Activated naive CD8-positive, alpha-beta T cell treated with anti-CD3 and anti-CD28 coated beads, Interleukin-2, amount 50 U/mL, for 24 hours (primary cell): ENCODE data around the gene HCN4.

Source experiments
- ATAC-seq: fragments of 150-1000 bp; cut with Tn5 transposase; one replicate; pipeline ENCODE4 v1.10.0; 2021
- DNase-seq: peaks from one replicate; pipeline ENCODE4 v3.0.0; 2021
- H3K27ac Mint-ChIP-seq: one replicate; pipeline ENCODE4 v1.8.0; 2021; ENCODE audit warnings: mild to moderate bottlenecking, mixed read lengths
- H3K27me3 Mint-ChIP-seq: one replicate; pipeline ENCODE4 v1.8.0; 2021; ENCODE audit warnings: mixed read lengths
- H3K36me3 Mint-ChIP-seq: one replicate; pipeline ENCODE4 v1.8.0; 2021; ENCODE audit warnings: low read depth, mixed read lengths
- H3K4me1 Mint-ChIP-seq: one replicate; pipeline ENCODE4 v1.8.0; 2021; ENCODE audit warnings: mixed read lengths
- H3K4me3 Mint-ChIP-seq: one replicate; pipeline ENCODE4 v1.8.0; 2021; ENCODE audit warnings: mild to moderate bottlenecking, moderate library complexity, mixed read lengths
- H3K9me3 Mint-ChIP-seq: one replicate; pipeline ENCODE4 v1.8.0; 2021; ENCODE audit warnings: mixed read lengths

HCN4 gene

GRCh38 chr15:73387507-73388255 is 18.9 kb upstream of the HCN4 start:
- no peak overlapping the region for H3K27ac Mint-ChIP-seq
- H3K9me3 Mint-ChIP-seq = no peaks in the 10 kb centered on the region
- ATAC-seq (no peak), DNase-seq (no peak)
- H3K27me3 Mint-ChIP-seq = peaks cover 28% of the 10 kb centered on the region
- H3K4me3 Mint-ChIP-seq = no peak overlapping the region
- no peaks in the 10 kb centered on the region for H3K4me1 Mint-ChIP-seq
- H3K36me3 Mint-ChIP-seq = no peaks in the 10 kb centered on the region

DNA sequence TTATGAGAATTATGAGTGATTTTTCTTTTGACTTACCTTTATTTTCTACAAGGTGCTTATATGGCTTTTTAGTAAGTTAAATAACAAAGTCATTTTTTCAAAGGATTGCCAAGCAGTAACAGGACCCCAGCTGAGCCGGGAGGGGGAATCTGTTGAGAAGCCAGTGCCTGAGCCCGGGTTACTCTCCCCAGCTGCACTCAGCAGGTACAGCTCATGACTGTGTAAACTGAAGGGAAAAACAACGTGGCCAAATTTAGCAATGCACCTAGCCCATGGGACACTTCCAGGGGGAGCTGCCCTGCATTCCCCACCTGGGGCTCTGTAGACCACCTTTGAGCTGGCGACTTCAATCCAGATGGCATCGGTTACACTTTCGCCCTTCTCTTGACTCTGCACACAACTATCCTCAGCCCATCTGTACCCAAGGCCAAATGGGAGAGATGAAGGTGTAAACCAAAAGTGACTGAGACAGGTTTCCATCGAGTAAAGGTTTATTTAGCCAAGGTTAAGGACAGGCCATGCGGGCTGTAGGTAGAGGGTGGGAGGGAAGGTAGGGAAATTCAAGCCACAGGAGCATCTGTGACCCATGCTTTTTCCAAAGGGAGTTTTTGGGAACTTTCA is 18.2 kb upstream of the HCN4 start:
- ATAC-seq (no peak), DNase-seq (no peak)

DNA sequence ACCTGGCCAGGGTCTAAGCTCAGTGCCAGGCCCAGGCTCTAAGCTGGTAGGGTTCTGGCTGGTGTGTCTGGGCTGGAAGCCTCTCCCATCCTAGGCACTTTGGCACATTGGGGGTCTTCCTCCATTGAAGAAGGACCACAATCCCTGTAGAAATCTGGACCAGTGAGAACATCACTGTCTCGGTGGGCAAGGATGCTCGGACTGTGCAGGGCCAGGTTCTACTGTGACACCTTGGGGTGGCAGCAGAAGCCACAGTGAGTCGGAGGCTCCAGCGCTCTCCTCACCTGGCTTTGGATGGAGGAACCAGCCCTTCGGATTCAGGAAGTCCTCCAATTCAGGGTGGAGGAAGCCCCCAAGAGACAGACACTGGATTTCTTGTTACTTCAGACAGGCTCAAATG is 17.5 kb upstream of the HCN4 start:
- Mint-ChIP-seq H3K4me3 (no peak overlapping the region), H3K4me1 (no peaks in the 10 kb centered on the region), H3K9me3 (peaks cover 7% of the 10 kb centered on the region), H3K36me3 (no peaks in the 10 kb centered on the region), H3K27ac (no peak overlapping the region), H3K27me3 (peaks cover 26% of the 10 kb centered on the region)
- ATAC-seq (no peak), DNase-seq (no peak)

More for the DNA sequence above, 18.2 kb upstream of the HCN4 start:
- H3K27ac Mint-ChIP-seq = no peak overlapping the region
- no peaks in the 10 kb centered on the region for H3K36me3 Mint-ChIP-seq
- no peak overlapping the region for H3K4me3 Mint-ChIP-seq
- H3K9me3 Mint-ChIP-seq = no peaks in the 10 kb centered on the region
- peaks cover 27% of the 10 kb centered on the region for H3K27me3 Mint-ChIP-seq
- no peaks in the 10 kb centered on the region for H3K4me1 Mint-ChIP-seq

DNA sequence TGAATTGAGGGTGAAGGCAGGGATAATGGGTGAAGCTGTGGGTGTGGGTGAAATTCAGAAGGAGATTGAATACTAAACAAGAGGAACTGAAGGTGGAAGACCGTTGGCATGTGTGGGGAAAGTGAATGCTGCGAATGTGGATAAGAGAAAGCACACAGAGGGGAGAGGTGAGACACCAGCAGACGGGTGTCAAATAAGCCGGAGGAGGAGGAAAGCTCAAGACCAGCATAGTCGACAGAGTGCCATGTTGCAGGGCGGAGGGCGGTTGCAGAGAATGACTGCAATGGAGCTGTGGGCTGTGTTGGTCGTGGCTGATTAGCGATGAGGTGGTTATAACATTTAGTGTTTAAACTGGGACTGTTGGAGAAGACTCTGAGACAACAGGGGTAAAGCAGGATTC is 16.4 kb upstream of the HCN4 start:
- H3K27me3 Mint-ChIP-seq = peaks cover 30% of the 10 kb centered on the region
- ATAC-seq = no peak
- no peaks in the 10 kb centered on the region for H3K4me1 Mint-ChIP-seq
- H3K27ac Mint-ChIP-seq = no peak overlapping the region
- peaks cover 10% of the 10 kb centered on the region for H3K9me3 Mint-ChIP-seq
- H3K36me3 Mint-ChIP-seq = no peaks in the 10 kb centered on the region
- no peak overlapping the region for H3K4me3 Mint-ChIP-seq
- DNase-seq = no peak

- no peaks in the 10 kb centered on the region for H3K4me1 Mint-ChIP-seq
- ATAC-seq (no peak), DNase-seq (no peak)
- H3K9me3 Mint-ChIP-seq = peaks cover 10% of the 10 kb centered on the region
- no peaks in the 10 kb centered on the region for H3K36me3 Mint-ChIP-seq
- peaks cover 27% of the 10 kb centered on the region for H3K27me3 Mint-ChIP-seq
- H3K27ac Mint-ChIP-seq = no peak overlapping the region
- no peak overlapping the region for H3K4me3 Mint-ChIP-seq
These were observed 14.8 kb upstream of the HCN4 start for GRCh38 chr15:73383310-73384189.

DNA sequence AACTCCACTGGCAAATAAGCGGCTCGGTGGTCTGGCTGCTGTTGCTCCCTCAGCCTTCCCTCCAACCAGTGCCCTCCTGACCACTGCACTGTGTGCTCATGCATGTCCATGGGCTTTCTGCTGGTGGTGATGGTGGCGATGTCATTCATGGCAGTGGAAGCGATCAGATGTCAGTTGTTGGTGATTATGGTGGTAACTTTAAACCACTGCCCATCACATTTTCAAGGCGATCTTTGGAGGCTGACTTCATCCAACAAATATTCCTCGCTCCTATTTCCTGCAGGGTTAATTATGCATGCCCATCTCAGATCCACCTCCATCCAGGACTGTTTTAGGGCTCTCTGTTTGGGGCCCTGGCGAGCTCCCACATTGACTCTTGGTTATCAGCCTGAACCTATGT is 13.4 kb upstream of the HCN4 start:
- DNase-seq = no peak
- Mint-ChIP-seq H3K4me1 (no peaks in the 10 kb centered on the region), H3K27me3 (peaks cover 22% of the 10 kb centered on the region), H3K4me3 (no peak overlapping the region), H3K27ac (no peak overlapping the region), H3K36me3 (no peaks in the 10 kb centered on the region), H3K9me3 (peaks cover 10% of the 10 kb centered on the region)
- ATAC-seq = no peak

DNA sequence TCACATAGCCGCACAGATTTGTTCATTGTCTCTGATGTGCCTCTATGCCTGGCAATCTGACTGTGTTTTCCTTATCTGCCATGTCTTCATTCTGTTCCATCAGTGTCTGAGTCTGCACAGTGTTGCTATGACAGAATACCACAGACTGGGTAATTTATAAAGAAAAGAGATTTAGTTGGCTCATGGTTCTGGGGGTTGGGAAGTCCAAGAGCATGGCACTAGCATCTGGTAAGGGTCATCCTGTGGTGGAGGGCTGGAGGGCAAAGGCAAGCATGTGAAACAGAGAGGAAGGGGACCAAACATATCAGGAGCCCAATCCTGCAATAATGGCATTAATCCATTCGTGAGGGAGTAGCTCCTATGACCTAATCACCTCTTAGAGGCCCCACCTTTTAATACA is 11.9 kb upstream of the HCN4 start:
- DNase-seq = no peak
- Mint-ChIP-seq H3K4me3 (no peak overlapping the region), H3K36me3 (no peaks in the 10 kb centered on the region), H3K27ac (no peak overlapping the region), H3K27me3 (peaks cover 19% of the 10 kb centered on the region), H3K4me1 (no peaks in the 10 kb centered on the region), H3K9me3 (peaks cover 10% of the 10 kb centered on the region)
- ATAC-seq = no peak

GRCh38 chr15:73378089-73378488 is 9.3 kb upstream of the HCN4 start:
- no peaks in the 10 kb centered on the region for H3K4me1 Mint-ChIP-seq
- DNase-seq = no peak
- peaks cover 10% of the 10 kb centered on the region for H3K9me3 Mint-ChIP-seq
- H3K27ac Mint-ChIP-seq = no peak overlapping the region
- no peak overlapping the region for H3K4me3 Mint-ChIP-seq
- no peak for ATAC-seq
- no peaks in the 10 kb centered on the region for H3K36me3 Mint-ChIP-seq
- peaks cover 14% of the 10 kb centered on the region for H3K27me3 Mint-ChIP-seq

DNA sequence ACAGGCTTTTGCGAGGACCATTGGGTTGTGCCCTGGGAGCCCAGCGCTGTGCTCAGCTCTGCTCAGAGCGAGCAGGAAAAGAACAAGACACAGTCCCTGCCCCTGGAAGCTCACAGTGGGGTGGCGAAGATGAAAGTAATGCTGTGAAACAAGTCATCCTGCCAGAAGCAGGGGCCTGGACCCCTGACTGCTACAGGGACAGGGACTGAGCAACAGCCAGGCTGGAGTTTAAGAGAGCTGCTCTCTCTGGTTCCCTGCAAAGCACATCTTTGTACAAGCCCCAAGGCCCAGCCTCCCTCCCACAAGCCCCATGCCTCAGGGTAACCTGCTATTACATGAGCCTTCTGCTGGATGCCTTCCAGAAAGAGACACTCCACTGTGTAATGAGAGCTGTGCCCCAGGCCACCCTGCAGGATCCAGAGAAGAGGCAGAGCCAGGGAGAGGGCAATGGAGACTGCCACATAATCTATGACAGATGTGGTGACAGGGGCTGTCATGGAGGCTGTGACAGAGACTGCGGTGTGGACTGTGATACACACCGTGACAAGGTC is 7.1 kb upstream of the HCN4 start:
- peaks cover 20% of the 10 kb centered on the region for H3K27me3 Mint-ChIP-seq
- H3K27ac Mint-ChIP-seq = no peak overlapping the region
- no peaks in the 10 kb centered on the region for H3K36me3 Mint-ChIP-seq
- ATAC-seq (no peak), DNase-seq (no peak)
- H3K9me3 Mint-ChIP-seq = no peaks in the 10 kb centered on the region
- H3K4me3 Mint-ChIP-seq = no peak overlapping the region
- H3K4me1 Mint-ChIP-seq = no peaks in the 10 kb centered on the region

DNA sequence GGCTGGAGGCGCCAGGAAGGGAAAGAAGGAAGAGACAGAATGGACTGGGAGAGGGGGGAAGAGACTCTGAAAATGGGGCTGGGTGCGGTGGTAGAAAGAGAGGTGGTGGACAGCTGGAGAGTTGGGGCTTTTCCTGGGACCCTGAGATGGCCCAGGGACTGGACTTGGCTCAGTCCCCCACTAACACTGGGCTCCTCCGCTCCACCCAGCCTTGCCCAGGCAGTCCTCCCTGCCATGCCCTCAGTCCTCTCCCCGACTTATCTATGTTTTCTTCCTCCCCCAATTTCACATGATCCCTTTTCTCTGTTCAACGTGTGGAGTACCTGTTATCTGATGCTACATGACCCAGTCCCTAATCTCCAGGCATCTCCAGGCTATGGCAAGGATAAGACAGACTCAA is 6.3 kb upstream of the HCN4 start:
- DNase-seq = no peak
- Mint-ChIP-seq H3K27ac (no peak overlapping the region), H3K36me3 (no peaks in the 10 kb centered on the region), H3K9me3 (no peaks in the 10 kb centered on the region), H3K27me3 (peaks cover 29% of the 10 kb centered on the region), H3K4me1 (no peaks in the 10 kb centered on the region), H3K4me3 (no peak overlapping the region)
- ATAC-seq = no peak

DNA sequence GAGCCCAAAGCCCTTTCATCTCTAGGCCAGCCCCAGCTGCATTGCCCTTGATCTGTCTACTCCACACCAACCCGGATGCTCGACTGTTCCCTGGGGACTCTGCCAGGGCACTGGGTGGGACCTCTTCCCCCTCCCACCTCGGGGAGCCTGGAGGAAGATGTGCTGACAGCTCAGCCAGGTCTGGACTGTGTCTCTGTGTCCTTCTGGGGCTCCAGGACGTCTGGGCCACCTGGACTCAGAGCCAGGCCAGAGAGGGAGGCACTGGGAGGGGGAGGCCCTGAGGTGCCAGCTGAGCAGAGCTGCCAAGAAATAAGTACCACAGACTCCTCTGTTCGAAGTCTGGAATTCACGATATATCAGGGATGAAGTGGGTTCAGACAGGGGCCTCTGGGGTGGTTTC is 5.8 kb upstream of the HCN4 start:
- H3K36me3 Mint-ChIP-seq = no peaks in the 10 kb centered on the region
- no peak for ATAC-seq
- no peaks in the 10 kb centered on the region for H3K4me1 Mint-ChIP-seq
- DNase-seq = no peak
- H3K4me3 Mint-ChIP-seq = no peak overlapping the region
- H3K27me3 Mint-ChIP-seq = peaks cover 33% of the 10 kb centered on the region
- H3K9me3 Mint-ChIP-seq = no peaks in the 10 kb centered on the region
- no peak overlapping the region for H3K27ac Mint-ChIP-seq

GRCh38 chr15:73373221-73373620 is 4.5 kb upstream of the HCN4 start:
- no peak for DNase-seq
- no peak overlapping the region for H3K4me3 Mint-ChIP-seq
- H3K27ac Mint-ChIP-seq = no peak overlapping the region
- no peak for ATAC-seq
- H3K27me3 Mint-ChIP-seq = peaks cover 34% of the 10 kb centered on the region
- no peaks in the 10 kb centered on the region for H3K4me1 Mint-ChIP-seq
- no peaks in the 10 kb centered on the region for H3K9me3 Mint-ChIP-seq
- H3K36me3 Mint-ChIP-seq = no peaks in the 10 kb centered on the region

- Mint-ChIP-seq H3K27me3 (peaks cover 39% of the 10 kb centered on the region), H3K4me1 (no peaks in the 10 kb centered on the region)
- ATAC-seq = no peak
These were observed 3.1 kb upstream of the HCN4 start for GRCh38 chr15:73371812-73372211.

DNA sequence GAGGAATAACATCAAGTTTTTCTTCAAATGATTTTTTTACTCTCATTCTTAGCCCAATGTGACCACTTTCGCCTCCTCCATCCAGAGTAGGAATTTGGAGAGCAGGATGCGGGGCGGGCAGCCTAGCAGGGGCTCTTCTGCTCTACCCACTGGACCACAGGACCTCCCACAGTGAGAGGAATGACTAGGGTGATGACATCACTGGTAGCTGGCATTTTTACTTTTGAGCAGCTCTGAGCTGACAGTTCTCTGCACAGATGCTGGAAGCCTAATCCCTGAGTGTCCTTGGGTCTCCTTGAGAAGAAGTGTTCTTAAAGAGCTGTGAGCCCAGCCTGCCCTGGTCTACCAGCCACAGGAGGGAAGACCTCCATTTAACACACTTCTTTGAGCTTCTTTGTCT is 1.4 kb upstream of the HCN4 start:
- no peak for ATAC-seq
- H3K36me3 Mint-ChIP-seq = no peaks in the 10 kb centered on the region
- H3K27me3 Mint-ChIP-seq = peaks cover 53% of the 10 kb centered on the region
- no peak overlapping the region for H3K27ac Mint-ChIP-seq
- no peak overlapping the region for H3K4me3 Mint-ChIP-seq
- DNase-seq = no peak
- no peaks in the 10 kb centered on the region for H3K9me3 Mint-ChIP-seq
- H3K4me1 Mint-ChIP-seq = no peaks in the 10 kb centered on the region

More at GRCh38 chr15:73371812-73372211, 3.1 kb upstream of the HCN4 start:
- DNase-seq = no peak
- Mint-ChIP-seq H3K36me3 (no peaks in the 10 kb centered on the region), H3K27ac (no peak overlapping the region), H3K9me3 (no peaks in the 10 kb centered on the region), H3K4me3 (no peak overlapping the region)
